ENCODE data around the gene AFF3. TPM values are rescaled to one million over a fixed set of nuclear protein-coding genes. Genes with fewer than 3 reads are reported as not detected.
"Not testable (repeated sequence)": the region's sequence is repeated elsewhere in the genome, so short reads cannot be mapped to it uniquely, and the experiment has no call there.

The AFF3 gene
- total and polyA plus RNA-seq, 7 experiments from 2014 or later: 3.0 to 24.1 (median 19.8) TPM

DNA sequence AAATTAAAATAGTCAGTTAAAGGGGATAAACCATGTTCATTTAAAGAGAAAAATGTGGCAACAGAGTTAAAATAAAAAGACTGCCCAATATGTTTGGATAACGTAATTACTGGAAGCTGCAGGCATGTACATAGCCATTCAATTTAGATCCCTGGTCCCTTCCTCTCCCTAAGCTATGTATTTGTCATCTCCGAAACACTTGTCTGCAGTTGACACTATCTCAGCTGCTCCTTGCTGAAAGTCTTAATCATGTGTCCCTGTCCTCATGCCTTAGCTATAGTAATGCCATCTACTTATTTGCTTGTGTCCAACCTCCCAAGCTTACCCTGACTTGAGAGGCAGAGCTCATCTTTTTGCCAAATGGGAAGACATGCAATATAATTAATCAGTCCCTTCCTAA is 478.7 kb downstream of the AFF3 start:
- intact Hi-C loops (cut with micrococcal nuclease): no loop called here
- H3K27me3 Mint-ChIP-seq: no peaks in the 10 kb centered on the region
- peaks cover 0 to 4% (median 0%) of the 10 kb centered on the region in 11 donors for H3K9me3 Mint-ChIP-seq
- H3K27ac Mint-ChIP-seq: no peak overlapping the region
- Histone ChIP-seq H3K9me3 (ENCODE audit: control insufficient read depth in 2 of 3, low read length in 3 of 3) (no peaks in the 10 kb centered on the region), H3K4me3 (ENCODE audit: low read length) (no peak overlapping the region), H3K27ac (ENCODE audit: low read depth, low read length) (no peak overlapping the region), H3K4me1 (ENCODE audit: control insufficient read depth in 2 of 2, insufficient read depth in 2 of 2, low read length in 2 of 2) (no peaks in the 10 kb centered on the region), H3K36me3 (ENCODE audit: control insufficient read depth in 2 of 3, insufficient read depth in 3 of 3, low read length in 3 of 3) (no peaks in the 10 kb centered on the region), H3K27me3 (ENCODE audit: control insufficient read depth in 2 of 2, insufficient read depth in 2 of 2, low read length in 2 of 2) (no peaks in the 10 kb centered on the region)
- H3K36me3 Mint-ChIP-seq: peaks cover 0 to 26% (median 18%) of the 10 kb centered on the region in 5 donors
- no peaks in the 10 kb centered on the region for H3K4me1 Mint-ChIP-seq
- ChIA-PET POLR2A (no interaction called here), CTCF (no interaction called here)
- DNase-seq (no peak), ATAC-seq (no peak)
- H3K4me3 Mint-ChIP-seq: no peak overlapping the region

- H3K27me3 Mint-ChIP-seq: no peaks in the 10 kb centered on the region
Observed at GRCh38 chr2:99662761-99663341, 479.5 kb downstream of the AFF3 start.

GRCh38 chr2:99661761-99662160 is 480.6 kb downstream of the AFF3 start:
- H3K9me3 ChIP-seq (ENCODE audit: control insufficient read depth in 2 of 3, low read length in 3 of 3); H3K9me3 Mint-ChIP-seq; H3K4me1 Mint-ChIP-seq; intact Hi-C loops (cut with micrococcal nuclease); H3K27me3 ChIP-seq (ENCODE audit: control insufficient read depth in 2 of 2, insufficient read depth in 2 of 2, low read length in 2 of 2); H3K4me1 ChIP-seq (ENCODE audit: control insufficient read depth in 2 of 2, insufficient read depth in 2 of 2, low read length in 2 of 2); POLR2A ChIA-PET; H3K27me3 Mint-ChIP-seq; ATAC-seq; H3K36me3 ChIP-seq (ENCODE audit: control insufficient read depth in 2 of 3, insufficient read depth in 3 of 3, low read length in 3 of 3); H3K4me3 Mint-ChIP-seq; H3K4me3 ChIP-seq (ENCODE audit: low read length); H3K27ac Mint-ChIP-seq; CTCF ChIA-PET; H3K27ac ChIP-seq (ENCODE audit: low read depth, low read length); DNase-seq: not testable (repeated sequence)
- H3K36me3 Mint-ChIP-seq: peaks cover 0 to 29% (median 18%) of the 10 kb centered on the region in 5 donors

More at GRCh38 chr2:99662761-99663341, 479.5 kb downstream of the AFF3 start:
- no peak overlapping the region for H3K27ac Mint-ChIP-seq
- no peak overlapping the region for H3K4me3 Mint-ChIP-seq
- Histone ChIP-seq H3K36me3 (ENCODE audit: control insufficient read depth in 2 of 3, insufficient read depth in 3 of 3, low read length in 3 of 3) (no peaks in the 10 kb centered on the region), H3K4me1 (ENCODE audit: control insufficient read depth in 2 of 2, insufficient read depth in 2 of 2, low read length in 2 of 2) (no peaks in the 10 kb centered on the region), H3K9me3 (ENCODE audit: control insufficient read depth in 2 of 3, low read length in 3 of 3) (no peaks in the 10 kb centered on the region), H3K4me3 (ENCODE audit: low read length) (no peak overlapping the region), H3K27me3 (ENCODE audit: control insufficient read depth in 2 of 2, insufficient read depth in 2 of 2, low read length in 2 of 2) (no peaks in the 10 kb centered on the region), H3K27ac (ENCODE audit: low read depth, low read length) (no peak overlapping the region)
- H3K36me3 Mint-ChIP-seq: peaks cover 0 to 26% (median 18%) of the 10 kb centered on the region in 5 donors
- H3K4me1 Mint-ChIP-seq: no peaks in the 10 kb centered on the region
- CTCF ChIA-PET: no interaction called here
- peaks cover 0 to 4% (median 0%) of the 10 kb centered on the region in 11 donors for H3K9me3 Mint-ChIP-seq
- intact Hi-C loops (cut with micrococcal nuclease): no loop called here
- DNase-seq (no peak), ATAC-seq (no peak)
- POLR2A ChIA-PET: no interaction called here

DNA sequence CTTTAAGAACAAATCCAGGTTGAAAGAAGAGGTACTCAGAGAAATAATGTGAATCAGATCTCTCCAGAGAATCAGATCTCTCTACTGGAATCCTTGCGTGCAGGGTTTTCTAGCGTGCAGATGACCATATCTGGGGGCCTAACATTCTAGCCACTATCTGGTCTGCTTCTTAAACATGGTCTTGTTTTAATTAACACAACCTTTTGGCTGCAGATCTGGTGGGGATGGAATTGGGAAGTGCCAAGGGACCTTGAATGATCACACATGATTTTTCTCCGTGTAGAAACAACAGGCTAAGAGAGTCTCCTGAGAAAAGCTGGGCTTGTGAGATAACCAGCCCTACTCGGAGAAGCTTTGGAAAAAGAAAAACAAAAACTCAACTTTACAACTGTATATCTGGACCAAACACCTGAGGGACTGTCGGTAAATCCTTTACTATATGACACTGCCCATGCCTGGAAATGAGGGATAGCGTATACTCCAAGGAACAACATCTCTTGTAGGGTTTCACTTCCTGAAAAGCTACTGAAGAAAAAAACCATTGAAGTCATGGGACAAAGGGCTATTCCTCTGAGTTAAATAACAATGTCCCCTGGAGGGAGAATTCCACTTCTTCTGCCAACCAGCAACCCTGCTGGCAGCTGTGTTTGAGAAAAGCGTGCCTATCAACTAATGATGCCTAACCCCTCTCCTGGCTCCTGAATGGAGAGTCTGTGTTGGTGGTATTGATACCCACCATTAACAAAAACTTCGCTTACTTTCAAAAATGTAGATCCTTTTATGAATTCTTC is 481.6 kb downstream of the AFF3 start:
- H3K4me3 Mint-ChIP-seq: no peak overlapping the region
- no peaks in the 10 kb centered on the region for H3K4me1 ChIP-seq (ENCODE audit: control insufficient read depth in 2 of 2, insufficient read depth in 2 of 2, low read length in 2 of 2)
- H3K9me3 ChIP-seq (ENCODE audit: control insufficient read depth in 2 of 3, low read length in 3 of 3): no peaks in the 10 kb centered on the region
- no peak overlapping the region for H3K4me3 ChIP-seq (ENCODE audit: low read length)
- H3K36me3 ChIP-seq (ENCODE audit: control insufficient read depth in 2 of 3, insufficient read depth in 3 of 3, low read length in 3 of 3): no peaks in the 10 kb centered on the region
- peaks cover 0 to 23% (median 13%) of the 10 kb centered on the region in 5 donors for H3K36me3 Mint-ChIP-seq
- ATAC-seq (no peak), DNase-seq (no peak)
- ChIA-PET CTCF (no interaction called here), POLR2A (no interaction called here)
- no peak overlapping the region for H3K27ac Mint-ChIP-seq
- no peaks in the 10 kb centered on the region for H3K27me3 Mint-ChIP-seq
- H3K27ac ChIP-seq (ENCODE audit: low read depth, low read length): no peak overlapping the region
- H3K27me3 ChIP-seq (ENCODE audit: control insufficient read depth in 2 of 2, insufficient read depth in 2 of 2, low read length in 2 of 2): no peaks in the 10 kb centered on the region
- intact Hi-C loops (cut with micrococcal nuclease): no loop called here
- peaks cover 0 to 4% (median 0%) of the 10 kb centered on the region in 11 donors for H3K9me3 Mint-ChIP-seq
- H3K4me1 Mint-ChIP-seq: no peaks in the 10 kb centered on the region

GRCh38 chr2:99659874-99660273 is 482.5 kb downstream of the AFF3 start:
- Mint-ChIP-seq H3K4me3 (no peak overlapping the region), H3K4me1 (no peaks in the 10 kb centered on the region), H3K36me3 (peaks cover 0 to 13% (median 4%) of the 10 kb centered on the region in 5 donors), H3K27ac (no peak overlapping the region), H3K27me3 (no peaks in the 10 kb centered on the region), H3K9me3 (peaks cover 0 to 4% (median 0%) of the 10 kb centered on the region in 11 donors)
- ATAC-seq (no peak), DNase-seq (no peak)
- Histone ChIP-seq H3K27me3 (ENCODE audit: control insufficient read depth in 2 of 2, insufficient read depth in 2 of 2, low read length in 2 of 2) (no peaks in the 10 kb centered on the region), H3K4me3 (ENCODE audit: low read length) (no peak overlapping the region), H3K9me3 (ENCODE audit: control insufficient read depth in 2 of 3, low read length in 3 of 3) (no peaks in the 10 kb centered on the region), H3K4me1 (ENCODE audit: control insufficient read depth in 2 of 2, insufficient read depth in 2 of 2, low read length in 2 of 2) (no peaks in the 10 kb centered on the region), H3K27ac (ENCODE audit: low read depth, low read length) (no peak overlapping the region), H3K36me3 (ENCODE audit: control insufficient read depth in 2 of 3, insufficient read depth in 3 of 3, low read length in 3 of 3) (no peaks in the 10 kb centered on the region)
- POLR2A ChIA-PET: no interaction called here
- intact Hi-C loops (cut with micrococcal nuclease): no loop called here
- CTCF ChIA-PET: no interaction called here

GRCh38 chr2:99657691-99658258 is 484.6 kb downstream of the AFF3 start:
- peak overlapping the region in 1 of 9 donors; percentile 85 for H3K27ac Mint-ChIP-seq
- ChIA-PET POLR2A (no interaction called here), CTCF (no interaction called here)
- Histone ChIP-seq H3K27ac (ENCODE audit: low read depth, low read length) (no peak overlapping the region), H3K9me3 (ENCODE audit: control insufficient read depth in 2 of 3, low read length in 3 of 3) (no peaks in the 10 kb centered on the region), H3K4me1 (ENCODE audit: control insufficient read depth in 2 of 2, insufficient read depth in 2 of 2, low read length in 2 of 2) (no peaks in the 10 kb centered on the region), H3K27me3 (ENCODE audit: control insufficient read depth in 2 of 2, insufficient read depth in 2 of 2, low read length in 2 of 2) (no peaks in the 10 kb centered on the region), H3K36me3 (ENCODE audit: control insufficient read depth in 2 of 3, insufficient read depth in 3 of 3, low read length in 3 of 3) (no peaks in the 10 kb centered on the region), H3K4me3 (ENCODE audit: low read length) (no peak overlapping the region)
- no peaks in the 10 kb centered on the region for H3K4me1 Mint-ChIP-seq
- H3K27me3 Mint-ChIP-seq: no peaks in the 10 kb centered on the region
- ATAC-seq (no peak), DNase-seq (no peak)
- no peak overlapping the region for H3K4me3 Mint-ChIP-seq
- H3K36me3 Mint-ChIP-seq: peaks cover 0 to 9% (median 3%) of the 10 kb centered on the region in 5 donors
- no peaks in the 10 kb centered on the region for H3K9me3 Mint-ChIP-seq
- intact Hi-C loops (cut with micrococcal nuclease): no loop called here

GRCh38 chr2:99656994-99657393 is 485.4 kb downstream of the AFF3 start:
- Histone ChIP-seq H3K36me3 (ENCODE audit: control insufficient read depth in 2 of 3, insufficient read depth in 3 of 3, low read length in 3 of 3) (no peaks in the 10 kb centered on the region), H3K27ac (ENCODE audit: low read depth, low read length) (no peak overlapping the region), H3K4me3 (ENCODE audit: low read length) (no peak overlapping the region), H3K9me3 (ENCODE audit: control insufficient read depth in 2 of 3, low read length in 3 of 3) (no peaks in the 10 kb centered on the region), H3K4me1 (ENCODE audit: control insufficient read depth in 2 of 2, insufficient read depth in 2 of 2, low read length in 2 of 2) (no peaks in the 10 kb centered on the region), H3K27me3 (ENCODE audit: control insufficient read depth in 2 of 2, insufficient read depth in 2 of 2, low read length in 2 of 2) (no peaks in the 10 kb centered on the region)
- Mint-ChIP-seq H3K27me3 (no peaks in the 10 kb centered on the region), H3K9me3 (no peaks in the 10 kb centered on the region), H3K4me1 (no peaks in the 10 kb centered on the region), H3K27ac (no peak overlapping the region), H3K36me3 (peaks cover 0 to 12% (median 6%) of the 10 kb centered on the region in 5 donors), H3K4me3 (no peak overlapping the region)
- POLR2A ChIA-PET: no interaction called here
- CTCF ChIA-PET: no interaction called here
- ATAC-seq (no peak), DNase-seq (no peak)
- intact Hi-C loops (cut with micrococcal nuclease): no loop called here
